ENCODE measurements around the gene DPP10. TPM values are rescaled to one million over a fixed set of nuclear protein-coding genes. Genes with fewer than 3 reads are reported as not detected.

DPP10 gene
- total RNA-seq, 1 experiment from 2014 or later: not detected

GRCh38 chr2:115746151-115746550 lies 1303.7 kb downstream of the DPP10 start:
- Histone ChIP-seq H3F3A (ENCODE audit: low read length, unreplicated experiment) (no peaks in the 10 kb centered on the region), H3K4me3 (ENCODE audit: low read length) (no peak overlapping the region), H3K36me3 (ENCODE audit: low read depth, low read length) (no peaks in the 10 kb centered on the region), H3K9me2 (replicated peaks; ENCODE audit: low read length) (no peaks in the 10 kb centered on the region), H3K9me3 (ENCODE audit: low read length) (0 out of 2 replicates have a peak, but pooled peaks cover 3% of the 10 kb centered on the region), H3K4me2 (ENCODE audit: low read length) (no peak overlapping the region), H3K27me3 (ENCODE audit: low read length) (no peaks in the 10 kb centered on the region), H4K20me1 (ENCODE audit: low read length) (no peaks in the 10 kb centered on the region), H3K79me2 (ENCODE audit: low read length) (no peaks in the 10 kb centered on the region), H3K9ac (ENCODE audit: low read length) (no peak overlapping the region), H3K27ac (ENCODE audit: low read length) (no peak overlapping the region), H3K4me1 (ENCODE audit: insufficient read depth, low read length) (no peaks in the 10 kb centered on the region), H2AFZ (ENCODE audit: low read length) (no peak overlapping the region)
- ATAC-seq (no peak), DNase-seq (no peak)
- ChIA-PET POLR2A (ENCODE audit: unreplicated experiment) (no interaction called here), CTCF (no interaction called here)
- intact Hi-C loops (cut with micrococcal nuclease): no loop called here
- BruUV-seq (replicated peaks): no TSS peak
- TF ChIP-seq EZH2phosphoT487 (IDR thresholded peaks at IDR 0.05; ENCODE audit: borderline replicate concordance, low read length) (no peak), CTCF (conservative IDR thresholded peaks at IDR 0.05; ENCODE audit: low read depth, low read length) (no peak), EZH2 (IDR thresholded peaks at IDR 0.05; ENCODE audit: low read length, unreplicated experiment) (no peak)

- TF ChIP-seq EZH2 (IDR thresholded peaks at IDR 0.05; ENCODE audit: low read length, unreplicated experiment): no peak
- TF ChIP-seq EZH2phosphoT487 (IDR thresholded peaks at IDR 0.05; ENCODE audit: borderline replicate concordance, low read length): no peak
- intact Hi-C loops (cut with micrococcal nuclease): no loop called here
- Histone ChIP-seq H3K9ac (ENCODE audit: low read length) (no peak overlapping the region), H3K9me3 (ENCODE audit: low read length) (no peaks in the 10 kb centered on the region), H3K36me3 (ENCODE audit: low read depth, low read length) (no peaks in the 10 kb centered on the region), H3K79me2 (ENCODE audit: low read length) (no peaks in the 10 kb centered on the region), H4K20me1 (ENCODE audit: low read length) (no peaks in the 10 kb centered on the region), H2AFZ (ENCODE audit: low read length) (no peak overlapping the region), H3K27ac (ENCODE audit: low read length) (no peak overlapping the region), H3K27me3 (ENCODE audit: low read length) (no peaks in the 10 kb centered on the region), H3K4me2 (ENCODE audit: low read length) (no peak overlapping the region), H3K4me1 (ENCODE audit: insufficient read depth, low read length) (no peaks in the 10 kb centered on the region), H3K9me2 (replicated peaks; ENCODE audit: low read length) (no peaks in the 10 kb centered on the region), H3F3A (ENCODE audit: low read length, unreplicated experiment) (no peaks in the 10 kb centered on the region), H3K4me3 (ENCODE audit: low read length) (no peak overlapping the region)
- ATAC-seq (no peak), DNase-seq (no peak)
- POLR2A ChIA-PET (ENCODE audit: unreplicated experiment): no interaction called here
- CTCF ChIA-PET: no interaction called here
- no TSS peak for BruUV-seq (replicated peaks)
These were observed 1314.8 kb downstream of the DPP10 start for GRCh38 chr2:115757286-115757685.

- no peak overlapping the region for H3K4me3 ChIP-seq (ENCODE audit: low read length)
- no TSS peak for BruUV-seq (replicated peaks)
- H3K79me2 ChIP-seq (ENCODE audit: low read length): no peaks in the 10 kb centered on the region
- H3K9me2 ChIP-seq (replicated peaks; ENCODE audit: low read length): no peaks in the 10 kb centered on the region
- no peak overlapping the region for H3K4me2 ChIP-seq (ENCODE audit: low read length)
- no peak overlapping the region for H2AFZ ChIP-seq (ENCODE audit: low read length)
- TF ChIP-seq EZH2 (IDR thresholded peaks at IDR 0.05; ENCODE audit: low read length, unreplicated experiment) (no peak), EZH2phosphoT487 (IDR thresholded peaks at IDR 0.05; ENCODE audit: borderline replicate concordance, low read length) (no peak), CTCF (conservative IDR thresholded peaks at IDR 0.05; ENCODE audit: low read depth, low read length) (no peak)
- no peaks in the 10 kb centered on the region for H3K27me3 ChIP-seq (ENCODE audit: low read length)
- ATAC-seq (no peak), DNase-seq (no peak)
- H3K9ac ChIP-seq (ENCODE audit: low read length): no peak overlapping the region
- no peaks in the 10 kb centered on the region for H3K36me3 ChIP-seq (ENCODE audit: low read depth, low read length)
- CTCF ChIA-PET: no interaction called here
- intact Hi-C loops (cut with micrococcal nuclease): no loop called here
- H3F3A ChIP-seq (ENCODE audit: low read length, unreplicated experiment): no peaks in the 10 kb centered on the region
- H3K9me3 ChIP-seq (ENCODE audit: low read length): no peaks in the 10 kb centered on the region
- POLR2A ChIA-PET (ENCODE audit: unreplicated experiment): no interaction called here
- H3K4me1 ChIP-seq (ENCODE audit: insufficient read depth, low read length): no peaks in the 10 kb centered on the region
- no peak overlapping the region for H3K27ac ChIP-seq (ENCODE audit: low read length)
- no peaks in the 10 kb centered on the region for H4K20me1 ChIP-seq (ENCODE audit: low read length)
These were observed 1321.2 kb downstream of the DPP10 start for GRCh38 chr2:115763601-115764000.

All from PC-3 (cell line).